ENCODE data around the gene SUPT5H.
A peak's percentile ranks its signal among the peaks of the same experiment; 100 is the strongest.

The SUPT5H gene

DNA sequence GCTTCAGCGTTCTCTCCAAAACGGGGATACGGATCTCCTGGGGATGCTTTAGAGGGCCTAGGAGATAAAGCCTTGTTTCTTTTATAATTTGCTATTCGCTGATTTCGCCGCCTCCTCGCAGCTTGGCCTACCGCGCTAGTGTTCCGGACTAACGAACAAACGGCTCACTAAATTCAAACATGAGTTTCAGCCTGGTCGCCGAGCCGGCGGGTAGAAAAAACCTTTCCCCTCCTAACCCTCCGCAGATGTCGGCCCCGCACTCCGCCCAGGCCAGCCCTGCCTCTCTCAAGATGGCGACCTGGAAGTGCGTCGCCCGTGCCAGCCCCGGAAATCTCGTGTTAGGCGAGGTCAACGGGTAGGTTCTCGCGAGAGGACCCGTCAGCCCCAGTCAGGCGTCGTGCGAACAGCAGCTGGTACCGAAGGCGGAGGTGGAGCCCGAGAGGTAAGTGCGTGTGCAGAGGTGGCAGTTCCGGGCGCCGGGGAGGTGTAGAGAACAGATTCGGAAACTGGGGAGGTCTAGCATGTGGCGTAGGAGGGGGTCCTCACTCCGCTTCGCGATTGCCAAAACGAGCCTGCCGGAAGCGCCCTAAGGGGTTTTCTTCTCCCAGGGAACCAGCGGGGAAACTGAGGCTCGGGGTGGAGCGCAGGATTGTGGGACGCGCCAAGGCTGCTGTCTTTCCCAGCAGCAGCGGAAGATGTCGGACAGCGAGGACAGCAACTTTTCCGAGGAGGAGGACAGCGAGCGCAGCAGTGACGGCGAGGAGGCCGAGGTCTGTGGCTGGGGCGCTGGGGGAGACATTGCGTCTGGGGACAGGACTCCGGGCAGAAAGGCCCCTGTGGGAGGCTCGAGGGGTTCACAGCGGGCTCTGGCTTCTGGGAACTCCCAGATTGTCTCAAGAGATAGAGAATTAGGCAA lies at the start of gene SUPT5H:
TSS of gene SUPT5H (plus strand) at position 387 of the 916 bp plus-strand sequence. CDS start at position 696, 309 bp downstream.
- DNase-seq (ENCODE audit: low spot score): peak; percentile 99

DNA sequence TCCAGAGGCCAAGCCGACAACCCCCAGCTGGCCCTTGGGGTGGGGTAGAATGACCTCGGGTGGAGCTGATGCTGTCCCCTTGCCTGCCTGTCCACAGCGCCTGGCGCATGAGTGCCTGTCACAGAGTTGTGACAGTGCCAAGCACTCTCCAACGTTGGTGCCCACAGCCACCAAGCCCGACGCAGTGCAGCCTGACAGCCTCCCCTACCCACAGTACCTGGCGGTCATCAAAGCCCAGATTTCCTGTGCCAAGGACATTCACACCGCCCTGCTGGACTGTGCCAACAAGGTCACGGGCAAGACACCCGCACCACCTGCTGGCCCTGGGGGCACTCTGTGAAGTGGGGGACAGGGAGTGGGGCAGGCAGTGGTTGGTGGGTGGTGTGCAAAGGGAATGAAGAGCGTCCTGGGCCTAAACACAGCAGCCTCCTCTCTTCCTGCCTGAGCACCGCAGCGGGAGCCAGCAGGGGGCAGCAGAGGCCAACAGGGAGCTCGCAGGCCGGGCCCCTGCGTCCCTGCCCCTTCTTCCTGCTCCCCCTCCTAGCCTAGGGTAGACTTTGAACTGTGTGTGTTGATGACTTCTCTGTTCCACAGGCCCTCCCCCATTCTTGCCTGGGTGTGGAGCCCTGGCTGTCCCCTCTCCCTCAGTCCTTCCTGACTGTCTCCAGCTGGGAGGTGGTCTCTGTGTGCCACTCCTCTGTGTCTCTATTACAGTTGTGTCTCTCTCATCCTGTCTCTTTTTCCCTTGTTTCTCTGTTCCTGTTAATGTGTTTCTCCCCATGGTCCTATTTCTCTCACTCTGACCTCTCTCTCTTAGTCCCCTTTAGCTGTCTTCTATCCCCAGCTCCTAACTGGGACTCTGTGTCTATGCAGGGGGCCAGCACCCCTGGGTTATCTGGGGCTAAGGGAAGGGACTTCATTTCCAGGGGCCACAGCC lies 47.8 kb upstream of the SUPT5H start:
- peak; percentile 89 for DNase-seq (ENCODE audit: low spot score)

DNA sequence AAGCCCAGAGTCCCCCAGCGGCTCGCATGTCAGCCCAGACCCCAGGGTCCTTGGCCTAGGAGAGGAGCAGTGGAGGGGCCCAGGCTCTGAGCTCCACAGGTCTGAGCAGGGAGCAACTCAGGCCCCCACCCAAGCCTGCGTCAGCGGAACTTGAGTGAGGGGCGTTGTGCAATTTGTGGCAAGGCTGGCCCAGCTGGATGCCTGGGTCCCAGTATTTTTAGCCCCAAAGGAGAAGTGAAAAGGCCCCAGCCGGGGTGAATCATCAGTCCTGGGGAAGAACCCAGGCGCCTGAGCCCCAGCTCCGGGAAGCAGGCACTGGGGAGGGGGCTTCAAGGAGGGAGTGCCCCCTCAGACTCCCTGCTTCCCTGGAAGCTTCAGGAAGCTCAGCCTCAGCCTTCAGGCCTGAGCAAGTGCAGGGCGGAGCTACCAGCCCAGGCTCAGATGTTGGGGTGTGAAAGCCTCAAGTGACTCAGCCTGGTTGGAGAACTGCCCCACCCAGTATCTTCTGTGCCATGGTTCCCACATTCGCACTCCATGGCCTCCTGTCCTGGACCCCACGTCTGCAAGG lies 47.0 kb upstream of the SUPT5H start:
- peak; percentile 91 for DNase-seq (ENCODE audit: low spot score)

DNA sequence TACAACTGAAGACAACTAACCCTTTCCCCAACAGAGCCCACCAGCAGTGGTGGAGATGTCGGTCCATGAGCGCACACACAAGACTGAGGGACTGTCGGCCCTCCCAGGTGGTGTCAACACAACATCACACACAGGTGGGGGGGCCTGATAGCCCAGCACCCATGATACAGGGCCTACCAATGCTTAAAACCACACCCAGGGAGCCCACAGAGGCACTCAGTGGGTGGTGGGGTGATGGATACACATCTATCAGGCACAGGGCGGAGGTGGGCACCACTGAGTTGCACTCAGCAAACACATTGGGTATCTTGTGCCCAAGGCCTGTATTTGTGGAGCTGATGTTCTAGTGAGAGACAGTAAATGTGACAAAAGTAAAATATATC lies 45.7 kb upstream of the SUPT5H start:
- DNase-seq (ENCODE audit: low spot score): peak; percentile 29

DNA sequence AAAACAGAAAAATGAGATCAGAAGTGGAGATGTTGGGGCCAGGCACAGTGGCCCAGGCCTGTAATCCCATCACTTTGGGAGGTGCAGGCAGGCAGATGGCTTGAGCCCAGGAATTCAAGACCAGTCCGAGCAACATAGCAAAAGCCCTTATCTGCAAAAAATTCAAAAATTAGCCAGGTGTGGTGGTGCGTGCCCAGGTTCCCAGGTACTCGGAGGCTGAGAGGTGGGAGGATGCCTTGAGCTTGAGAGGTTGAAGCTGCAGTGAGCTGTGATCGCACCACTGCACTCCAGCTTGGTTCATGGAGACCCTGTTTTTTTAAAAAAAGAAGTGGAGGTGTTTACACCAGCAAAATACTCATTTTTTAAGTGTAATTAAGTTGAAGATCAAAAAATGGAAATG lies 45.3 kb upstream of the SUPT5H start:
- DNase-seq (ENCODE audit: low spot score): no peak

DNA sequence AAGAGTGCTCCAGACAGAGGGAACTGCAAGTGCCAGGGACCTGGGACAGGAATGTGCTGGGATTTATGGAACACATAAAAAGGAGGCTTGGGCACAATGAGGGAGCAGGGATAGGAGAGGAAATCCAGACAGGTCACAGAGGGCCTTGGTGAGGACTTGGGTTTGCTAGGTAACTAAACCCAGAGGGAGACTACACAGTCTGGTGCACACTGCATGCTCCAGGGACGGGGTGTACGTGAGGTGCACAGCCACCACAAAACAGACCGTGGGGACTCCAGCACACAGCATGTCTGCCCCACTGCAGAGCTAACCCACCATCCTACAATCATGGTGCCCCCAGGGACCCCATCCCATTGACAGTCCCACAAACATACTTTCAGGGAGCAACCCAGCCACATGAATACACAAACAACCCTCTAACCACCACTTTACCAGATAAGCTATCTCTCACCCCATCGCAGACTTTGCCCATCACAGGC lies 44.3 kb upstream of the SUPT5H start:
- DNase-seq (ENCODE audit: low spot score): no peak

DNA sequence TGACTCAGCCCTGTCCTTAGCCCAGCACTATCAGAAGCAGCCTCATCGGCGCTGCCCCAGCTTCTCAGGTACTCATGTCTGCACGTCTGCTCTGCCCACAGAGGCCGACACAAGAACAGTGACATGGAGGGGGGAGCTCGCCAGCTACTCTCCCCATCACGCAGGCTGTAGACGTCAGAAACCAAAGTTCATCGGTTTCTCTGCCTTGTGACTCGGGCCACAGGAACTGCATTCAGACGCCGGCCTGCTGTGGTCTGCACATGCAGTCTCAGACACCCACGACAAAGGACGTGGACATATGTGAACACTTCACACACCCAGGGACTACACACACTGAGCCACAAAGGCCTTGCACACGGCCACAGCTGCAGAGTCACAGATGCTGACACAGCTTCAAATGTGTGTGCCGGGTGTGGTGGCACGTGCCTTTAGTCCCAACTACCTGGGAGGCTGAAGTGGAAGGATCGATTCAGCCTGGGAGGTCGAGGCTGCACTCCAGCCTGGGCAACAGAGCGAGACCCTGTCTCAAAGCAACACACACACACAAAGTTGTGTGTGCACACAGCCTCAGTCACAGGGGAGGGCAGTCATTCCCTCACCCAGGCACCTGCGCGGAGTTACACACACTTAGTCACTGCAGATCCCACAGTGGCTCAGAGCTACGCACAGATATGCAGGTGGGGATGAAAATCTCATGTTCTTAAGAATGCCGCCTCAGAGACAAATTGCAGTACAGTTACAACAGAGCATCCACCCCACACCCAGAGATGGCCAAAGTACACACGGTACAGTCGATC lies 43.6 kb upstream of the SUPT5H start:
- DNase-seq (ENCODE audit: low spot score): peak; percentile 75

DNA sequence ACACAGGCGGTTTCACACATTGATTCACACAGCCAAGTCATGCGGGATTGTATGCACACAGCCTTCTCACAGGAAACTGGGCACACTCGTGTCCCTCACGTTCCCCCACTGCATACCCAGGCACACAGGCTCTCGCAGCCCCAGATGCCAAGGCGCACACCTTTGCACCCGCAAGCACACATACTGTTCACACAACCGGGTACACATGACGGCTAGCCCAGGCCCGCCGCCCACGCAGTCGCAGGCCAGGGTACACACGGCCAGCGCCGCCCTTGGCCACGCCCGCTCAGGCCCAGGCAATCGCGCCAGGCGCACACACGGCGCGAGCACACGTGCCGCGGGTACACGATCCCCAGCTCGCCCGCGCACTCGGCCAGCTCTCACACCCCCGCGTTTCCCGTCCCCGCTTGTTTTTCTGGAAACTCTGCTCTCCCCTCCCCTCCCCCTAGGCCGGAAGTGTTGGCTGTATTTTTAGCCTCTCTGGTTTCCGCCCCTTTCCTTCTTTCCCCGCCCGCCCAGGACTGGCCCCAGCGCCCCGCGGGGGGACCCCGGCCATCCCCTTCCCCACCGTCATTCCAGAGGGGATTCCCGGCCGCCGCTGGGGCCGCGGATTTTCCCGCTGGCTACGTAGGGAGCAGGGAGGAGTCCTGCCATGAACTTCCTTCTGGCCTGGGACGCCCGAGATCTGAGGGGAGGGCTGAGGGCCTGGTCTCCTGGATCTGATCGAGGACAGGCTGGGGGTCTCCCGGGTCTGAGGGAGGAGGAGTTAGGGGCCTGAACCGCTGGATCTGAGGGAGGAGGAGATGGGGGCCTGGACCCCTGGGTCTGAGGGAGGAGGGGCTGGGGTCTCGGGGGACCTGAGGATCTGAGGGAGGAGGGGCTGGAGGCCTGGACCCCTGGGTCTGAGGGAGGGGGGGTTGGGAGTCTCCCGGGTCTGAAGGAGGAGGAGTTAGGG lies 42.8 kb upstream of the SUPT5H start:
- peak; percentile 85 for DNase-seq (ENCODE audit: low spot score)

DNA sequence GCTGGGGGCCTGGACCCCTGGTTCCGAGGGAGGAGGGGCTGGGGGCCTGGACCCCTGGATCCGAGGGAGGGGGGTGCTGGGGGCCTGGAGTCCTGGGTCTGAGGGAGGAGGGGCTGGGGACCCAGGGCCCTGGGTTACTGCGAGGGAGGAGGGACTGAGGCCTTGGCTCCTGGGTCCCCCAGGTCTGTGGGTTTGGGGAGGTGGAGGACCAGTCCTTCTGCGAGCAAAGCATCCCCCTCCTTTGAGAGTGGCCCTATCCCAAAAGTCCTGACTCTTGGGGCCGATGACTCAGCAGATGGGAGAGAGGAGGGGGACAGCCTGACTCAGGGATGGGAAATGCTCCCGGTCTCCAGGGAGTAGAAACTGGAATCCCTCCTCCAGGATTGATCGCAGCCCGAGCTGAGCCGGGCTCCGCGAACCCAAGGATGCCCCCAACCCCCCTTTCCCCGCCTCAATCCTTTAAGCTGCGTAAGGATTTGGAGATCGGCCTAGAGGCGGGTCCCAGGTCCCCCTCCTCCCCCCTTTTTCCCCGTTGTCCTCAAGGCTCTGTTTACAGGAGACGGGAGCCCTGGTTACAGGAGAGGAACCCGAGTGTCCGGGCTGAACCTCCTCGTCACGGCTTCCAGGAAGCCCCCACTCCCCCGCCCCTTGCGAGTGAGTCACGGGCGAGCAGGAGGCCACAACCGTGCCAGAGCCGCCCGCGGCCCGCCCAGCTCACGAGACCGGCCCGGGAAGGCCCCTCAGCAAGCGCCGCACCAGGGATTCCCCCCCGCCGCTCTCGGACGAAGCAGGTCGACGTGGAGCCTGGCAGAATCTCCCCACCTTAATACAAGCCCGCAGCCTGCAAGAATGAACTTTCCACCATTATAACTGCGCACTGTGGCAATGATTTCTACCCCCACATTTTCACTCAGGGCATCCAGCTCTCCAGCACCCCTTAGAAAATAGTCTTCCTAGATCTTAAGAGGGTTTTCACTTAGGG lies 41.8 kb upstream of the SUPT5H start:
- DNase-seq (ENCODE audit: low spot score): peak; percentile 91

DNA sequence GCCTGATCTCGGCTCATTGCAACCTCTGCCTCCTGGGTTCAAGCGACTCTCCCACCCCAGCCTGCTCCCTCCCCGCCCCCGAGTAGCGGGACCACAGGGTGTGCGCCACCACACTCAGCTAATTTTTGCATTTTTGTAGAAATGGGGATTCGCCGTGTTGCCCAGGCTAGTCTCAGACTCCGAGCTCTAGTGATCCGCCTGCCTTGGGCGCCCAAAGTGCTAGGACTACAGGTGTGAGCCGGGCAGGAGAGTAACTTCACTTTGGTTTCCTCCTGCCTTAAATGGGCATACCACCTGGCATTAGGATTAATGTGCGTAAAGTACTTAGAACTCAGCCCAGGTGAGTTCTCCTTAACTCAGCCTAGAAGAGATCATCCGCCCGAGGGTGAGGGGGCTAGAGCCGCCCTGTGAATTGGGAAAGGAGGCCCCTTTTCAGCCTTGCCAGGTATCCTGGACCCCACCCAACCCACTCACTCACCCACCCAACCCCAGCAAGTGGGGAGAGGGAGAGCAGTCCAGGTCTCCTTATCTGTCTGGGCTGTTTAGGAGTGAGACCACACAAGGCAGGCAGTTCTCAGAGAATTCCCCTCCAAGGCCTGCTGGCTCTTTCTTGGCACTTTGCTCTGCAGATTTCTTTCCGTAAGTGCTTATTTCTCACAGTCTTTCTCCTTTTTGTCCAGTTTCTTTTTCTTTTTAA lies 40.0 kb upstream of the SUPT5H start:
- peak; percentile 17 for DNase-seq (ENCODE audit: low spot score)

DNA sequence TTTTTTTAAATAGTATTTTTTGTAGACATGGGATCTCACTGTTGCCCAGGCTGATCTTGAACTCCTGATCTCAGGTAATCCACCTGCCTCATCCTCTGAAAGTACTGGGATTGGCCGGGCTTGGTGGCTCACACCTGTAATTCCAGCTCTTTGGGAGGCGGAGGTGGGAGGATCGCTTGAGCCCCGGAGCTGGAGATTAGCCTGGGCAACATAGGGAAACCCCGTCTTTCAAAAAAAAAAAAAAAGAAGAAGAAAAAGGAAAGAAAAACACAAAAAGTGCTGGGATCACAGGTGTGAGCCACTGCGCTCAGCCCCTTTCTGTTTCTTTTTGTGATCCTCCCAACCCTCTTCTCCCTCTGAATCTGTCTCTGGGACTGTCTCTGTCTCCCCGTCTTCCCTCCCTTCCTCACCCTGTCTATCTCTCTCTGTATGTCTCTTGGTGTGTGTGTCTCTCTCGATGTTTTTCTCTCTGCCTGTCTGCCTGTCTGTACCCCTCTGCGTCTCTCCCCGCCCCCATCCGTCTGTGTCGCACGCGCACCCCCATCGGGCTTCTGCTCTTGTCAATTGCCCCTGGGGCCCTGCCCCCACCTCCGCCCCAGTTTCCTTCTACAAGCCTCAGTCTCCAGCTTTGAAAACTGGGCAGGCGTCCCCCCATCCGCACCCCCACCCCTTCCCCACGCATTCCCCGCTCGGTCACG lies 39.3 kb upstream of the SUPT5H start:
- DNase-seq (ENCODE audit: low spot score): peak; percentile 54

DNA sequence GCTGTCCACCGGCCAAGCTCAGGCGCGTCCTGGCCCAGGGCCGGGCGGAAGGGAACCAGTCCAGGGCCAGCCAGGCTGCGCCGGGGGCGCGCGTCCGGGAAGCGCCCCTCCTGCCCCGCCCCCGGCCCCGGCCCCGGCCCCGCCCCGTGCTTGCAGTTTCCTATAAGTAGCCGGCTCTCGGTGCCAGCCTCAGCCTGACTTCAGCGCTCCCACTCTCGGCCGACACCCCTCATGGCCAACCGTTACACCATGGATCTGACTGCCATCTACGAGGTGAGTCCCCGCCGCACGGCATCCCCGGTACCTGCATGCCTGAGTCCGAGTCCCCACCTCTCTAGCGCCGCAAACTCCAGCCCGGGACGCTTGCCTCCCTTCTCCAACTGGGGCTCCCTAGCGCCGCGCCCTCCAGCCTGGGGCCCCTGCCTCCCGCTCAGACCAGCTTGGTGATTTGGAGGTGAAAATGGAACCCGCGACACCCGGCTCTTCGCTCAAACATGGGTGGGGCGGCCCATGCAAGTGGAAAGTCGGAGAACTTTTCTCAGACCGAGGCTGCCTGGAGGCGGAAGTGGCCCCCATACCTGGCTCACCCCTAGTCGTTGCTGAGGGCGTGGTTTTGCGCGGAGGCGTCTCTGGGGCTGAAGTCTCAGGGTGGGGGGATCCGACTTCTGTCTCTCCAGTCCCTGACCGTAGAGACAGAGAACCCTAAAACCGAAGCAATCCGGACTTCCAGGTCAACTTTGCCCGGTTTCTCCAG lies 38.5 kb upstream of the SUPT5H start, which contains the start of gene ZFP36:
TSS of gene ZFP36 (plus strand) at position 192 of the 754 bp plus-strand sequence. CDS start at position 250, 58 bp downstream.
- peak; percentile 71 for DNase-seq (ENCODE audit: low spot score)

DNA sequence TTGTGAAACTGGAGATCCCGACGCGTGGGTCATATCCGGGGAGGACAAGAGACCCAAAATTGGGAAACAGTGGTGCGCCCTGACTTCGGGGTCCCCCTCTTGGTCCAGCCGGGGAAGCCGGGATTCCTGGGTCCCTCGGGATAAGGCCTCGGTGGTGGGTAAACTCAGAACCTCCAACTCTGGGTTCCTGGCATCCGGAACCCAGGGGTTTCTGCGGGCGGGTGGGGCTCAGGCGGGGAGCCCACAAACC lies 38.0 kb upstream of the SUPT5H start:
- DNase-seq (ENCODE audit: low spot score): no peak

DNA sequence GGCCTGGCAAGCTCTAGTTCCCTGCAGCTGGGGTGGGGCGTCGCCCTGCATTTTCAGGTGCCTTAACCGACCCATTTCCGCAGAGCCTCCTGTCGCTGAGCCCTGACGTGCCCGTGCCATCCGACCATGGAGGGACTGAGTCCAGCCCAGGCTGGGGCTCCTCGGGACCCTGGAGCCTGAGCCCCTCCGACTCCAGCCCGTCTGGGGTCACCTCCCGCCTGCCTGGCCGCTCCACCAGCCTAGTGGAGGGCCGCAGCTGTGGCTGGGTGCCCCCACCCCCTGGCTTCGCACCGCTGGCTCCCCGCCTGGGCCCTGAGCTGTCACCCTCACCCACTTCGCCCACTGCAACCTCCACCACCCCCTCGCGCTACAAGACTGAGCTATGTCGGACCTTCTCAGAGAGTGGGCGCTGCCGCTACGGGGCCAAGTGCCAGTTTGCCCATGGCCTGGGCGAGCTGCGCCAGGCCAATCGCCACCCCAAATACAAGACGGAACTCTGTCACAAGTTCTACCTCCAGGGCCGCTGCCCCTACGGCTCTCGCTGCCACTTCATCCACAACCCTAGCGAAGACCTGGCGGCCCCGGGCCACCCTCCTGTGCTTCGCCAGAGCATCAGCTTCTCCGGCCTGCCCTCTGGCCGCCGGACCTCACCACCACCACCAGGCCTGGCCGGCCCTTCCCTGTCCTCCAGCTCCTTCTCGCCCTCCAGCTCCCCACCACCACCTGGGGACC lies 37.6 kb upstream of the SUPT5H start:
- peak; percentile 61 for DNase-seq (ENCODE audit: low spot score)

DNA sequence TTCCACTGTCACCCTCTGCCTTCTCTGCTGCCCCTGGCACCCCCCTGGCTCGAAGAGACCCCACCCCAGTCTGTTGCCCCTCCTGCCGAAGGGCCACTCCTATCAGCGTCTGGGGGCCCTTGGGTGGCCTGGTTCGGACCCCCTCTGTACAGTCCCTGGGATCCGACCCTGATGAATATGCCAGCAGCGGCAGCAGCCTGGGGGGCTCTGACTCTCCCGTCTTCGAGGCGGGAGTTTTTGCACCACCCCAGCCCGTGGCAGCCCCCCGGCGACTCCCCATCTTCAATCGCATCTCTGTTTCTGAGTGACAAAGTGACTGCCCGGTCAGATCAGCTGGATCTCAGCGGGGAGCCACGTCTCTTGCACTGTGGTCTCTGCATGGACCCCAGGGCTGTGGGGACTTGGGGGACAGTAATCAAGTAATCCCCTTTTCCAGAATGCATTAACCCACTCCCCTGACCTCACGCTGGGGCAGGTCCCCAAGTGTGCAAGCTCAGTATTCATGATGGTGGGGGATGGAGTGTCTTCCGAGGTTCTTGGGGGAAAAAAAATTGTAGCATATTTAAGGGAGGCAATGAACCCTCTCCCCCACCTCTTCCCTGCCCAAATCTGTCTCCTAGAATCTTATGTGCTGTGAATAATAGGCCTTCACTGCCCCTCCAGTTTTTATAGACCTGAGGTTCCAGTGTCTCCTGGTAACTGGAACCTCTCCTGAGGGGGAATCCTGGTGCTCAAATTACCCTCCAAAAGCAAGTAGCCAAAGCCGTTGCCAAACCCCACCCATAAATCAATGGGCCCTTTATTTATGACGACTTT lies 36.8 kb upstream of the SUPT5H start:
- peak; percentile 21 for DNase-seq (ENCODE audit: low spot score)
